ENCODE measurements around the gene CA4. TPM values are rescaled to one million over a fixed set of nuclear protein-coding genes. Genes with fewer than 3 reads are reported as not detected.
A peak's percentile ranks its signal among the peaks of the same experiment; 100 is the strongest.

Gene CA4
- total RNA-seq, 1 donor from 2014 or later = not detected

DNA sequence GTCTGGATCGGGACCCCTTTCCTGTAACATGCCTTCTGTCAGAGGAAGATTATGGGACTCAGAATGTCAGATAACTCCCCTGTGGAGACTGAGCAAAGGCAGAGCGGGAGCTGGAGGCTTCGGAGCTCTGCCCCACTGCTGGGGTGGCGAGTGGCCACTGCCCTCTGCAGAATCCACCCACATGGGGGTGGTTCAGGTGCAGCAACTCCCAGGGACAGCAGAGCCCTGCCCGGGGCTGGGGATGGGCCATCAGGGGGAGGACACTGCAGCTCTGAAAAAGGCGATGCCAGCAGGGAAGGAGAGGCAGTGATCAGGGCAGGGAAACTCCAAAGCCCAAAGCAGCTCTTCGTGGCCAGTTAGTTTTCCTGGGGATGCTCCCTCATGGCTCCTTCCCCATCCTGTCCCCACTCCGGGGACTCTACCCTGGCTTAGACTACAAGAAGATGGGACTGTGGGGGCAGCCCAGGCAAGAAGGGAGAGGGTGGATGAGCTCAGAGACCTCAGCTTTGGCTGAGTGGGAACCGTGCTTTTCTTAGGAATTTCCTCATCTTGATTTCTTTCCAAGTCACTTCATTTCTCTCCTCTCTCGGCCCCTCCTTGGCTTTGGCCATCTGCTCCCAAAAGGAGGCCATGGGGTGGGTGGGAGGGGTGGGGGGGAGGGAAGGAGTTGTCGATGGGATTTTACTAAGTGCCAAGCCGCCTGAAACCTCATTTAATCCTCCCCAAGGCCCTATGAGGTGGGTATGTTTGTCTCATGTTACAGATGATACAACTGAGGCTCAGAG is 4.0 kb downstream of the CA4 start:
- no peaks in the 10 kb centered on the region for H3K9me3 Mint-ChIP-seq (ENCODE audit: low read depth)
- H3K4me1 Mint-ChIP-seq (ENCODE audit: low read depth) = peaks cover 21% of the 10 kb centered on the region
- no peaks in the 10 kb centered on the region for H3K36me3 Mint-ChIP-seq (ENCODE audit: low read depth)
- TF ChIP-seq, protein P1, sequence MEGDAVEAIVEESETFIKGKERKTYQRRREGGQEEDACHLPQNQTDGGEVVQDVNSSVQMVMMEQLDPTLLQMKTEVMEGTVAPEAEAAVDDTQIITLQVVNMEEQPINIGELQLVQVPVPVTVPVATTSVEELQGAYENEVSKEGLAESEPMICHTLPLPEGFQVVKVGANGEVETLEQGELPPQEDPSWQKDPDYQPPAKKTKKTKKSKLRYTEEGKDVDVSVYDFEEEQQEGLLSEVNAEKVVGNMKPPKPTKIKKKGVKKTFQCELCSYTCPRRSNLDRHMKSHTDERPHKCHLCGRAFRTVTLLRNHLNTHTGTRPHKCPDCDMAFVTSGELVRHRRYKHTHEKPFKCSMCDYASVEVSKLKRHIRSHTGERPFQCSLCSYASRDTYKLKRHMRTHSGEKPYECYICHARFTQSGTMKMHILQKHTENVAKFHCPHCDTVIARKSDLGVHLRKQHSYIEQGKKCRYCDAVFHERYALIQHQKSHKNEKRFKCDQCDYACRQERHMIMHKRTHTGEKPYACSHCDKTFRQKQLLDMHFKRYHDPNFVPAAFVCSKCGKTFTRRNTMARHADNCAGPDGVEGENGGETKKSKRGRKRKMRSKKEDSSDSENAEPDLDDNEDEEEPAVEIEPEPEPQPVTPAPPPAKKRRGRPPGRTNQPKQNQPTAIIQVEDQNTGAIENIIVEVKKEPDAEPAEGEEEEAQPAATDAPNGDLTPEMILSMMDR (IDR thresholded peaks at IDR 0.05) = no peak
- DNase-seq (ENCODE audit: low spot score) = peak; percentile 69
- H3K27ac Mint-ChIP-seq (ENCODE audit: unreplicated experiment) = no peak overlapping the region
- H3K4me3 Mint-ChIP-seq (ENCODE audit: unreplicated experiment) = no peak overlapping the region
- peaks cover 29% of the 10 kb centered on the region for H3K27me3 Mint-ChIP-seq (ENCODE audit: low read depth)

DNA sequence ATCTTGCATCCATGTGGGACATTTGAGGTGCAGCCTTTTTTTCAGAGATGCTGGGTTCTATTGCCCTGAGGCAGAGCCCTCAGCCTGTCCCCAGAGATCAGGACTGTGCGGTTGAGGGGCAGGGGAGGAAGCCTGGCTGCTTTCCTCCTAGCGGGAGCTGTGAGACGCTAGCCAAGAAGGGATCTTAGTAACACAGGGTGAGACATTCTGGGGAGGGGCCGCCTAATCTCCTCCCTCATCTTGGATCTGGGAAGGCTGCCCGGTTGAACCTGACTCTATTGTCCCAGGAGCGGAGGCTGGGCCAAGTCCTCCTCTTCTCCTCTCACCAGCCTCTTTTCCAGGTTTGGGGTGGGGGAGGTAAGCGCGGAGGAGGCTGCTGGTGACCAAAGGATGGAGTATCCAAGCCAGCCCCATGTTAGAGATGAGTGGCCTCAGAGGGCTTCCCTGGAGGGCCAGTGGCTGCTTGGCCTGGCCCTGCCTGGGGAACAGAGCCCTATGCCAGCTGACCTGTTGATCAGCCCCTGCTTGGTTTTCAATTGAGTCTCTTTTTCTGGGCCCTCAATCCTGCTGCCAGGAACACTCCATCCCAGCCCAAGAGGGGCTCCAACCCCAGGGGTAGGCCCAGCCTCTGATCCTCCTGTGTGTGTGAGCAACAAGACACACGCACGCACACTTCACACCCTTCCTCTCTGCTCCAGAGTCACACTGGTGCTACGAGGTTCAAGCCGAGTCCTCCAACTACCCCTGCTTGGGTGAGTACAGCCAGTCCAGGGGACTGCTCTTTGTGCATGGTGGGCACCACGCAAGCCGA is 5.0 kb downstream of the CA4 start:
- TF ChIP-seq, protein P1 (IDR thresholded peaks at IDR 0.05) = no peak
- H3K4me3 Mint-ChIP-seq (ENCODE audit: unreplicated experiment) = no peak overlapping the region
- H3K4me1 Mint-ChIP-seq (ENCODE audit: low read depth) = peaks cover 23% of the 10 kb centered on the region
- H3K9me3 Mint-ChIP-seq (ENCODE audit: low read depth) = no peaks in the 10 kb centered on the region
- H3K27ac Mint-ChIP-seq (ENCODE audit: unreplicated experiment) = no peak overlapping the region
- H3K27me3 Mint-ChIP-seq (ENCODE audit: low read depth) = peaks cover 21% of the 10 kb centered on the region
- no peaks in the 10 kb centered on the region for H3K36me3 Mint-ChIP-seq (ENCODE audit: low read depth)
- no peak for DNase-seq (ENCODE audit: low spot score)

DNA sequence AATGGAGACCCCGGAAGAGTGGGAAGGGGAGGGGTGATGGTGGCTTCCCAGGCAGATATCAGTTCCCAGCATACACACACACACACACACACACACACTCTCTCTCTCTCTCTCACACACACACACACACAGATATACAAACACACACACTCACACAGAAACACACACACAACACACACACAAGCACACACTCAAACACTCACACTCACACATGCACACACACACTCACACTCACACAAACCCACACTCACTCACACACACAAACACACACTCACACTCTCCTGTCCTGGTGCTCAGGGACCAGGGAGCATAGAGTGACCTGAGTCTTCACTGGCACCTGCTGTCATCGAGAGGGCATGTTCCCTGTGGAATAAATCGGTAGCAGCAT is 5.6 kb downstream of the CA4 start:
- TF ChIP-seq, protein P1 (IDR thresholded peaks at IDR 0.05) = no peak
- H3K27ac Mint-ChIP-seq (ENCODE audit: unreplicated experiment) = no peak overlapping the region
- H3K4me3 Mint-ChIP-seq (ENCODE audit: unreplicated experiment) = no peak overlapping the region
- H3K9me3 Mint-ChIP-seq (ENCODE audit: low read depth) = no peaks in the 10 kb centered on the region
- H3K27me3 Mint-ChIP-seq (ENCODE audit: low read depth) = peaks cover 21% of the 10 kb centered on the region
- H3K4me1 Mint-ChIP-seq (ENCODE audit: low read depth) = peaks cover 23% of the 10 kb centered on the region
- H3K36me3 Mint-ChIP-seq (ENCODE audit: low read depth) = no peaks in the 10 kb centered on the region
- DNase-seq (ENCODE audit: low spot score) = no peak

DNA sequence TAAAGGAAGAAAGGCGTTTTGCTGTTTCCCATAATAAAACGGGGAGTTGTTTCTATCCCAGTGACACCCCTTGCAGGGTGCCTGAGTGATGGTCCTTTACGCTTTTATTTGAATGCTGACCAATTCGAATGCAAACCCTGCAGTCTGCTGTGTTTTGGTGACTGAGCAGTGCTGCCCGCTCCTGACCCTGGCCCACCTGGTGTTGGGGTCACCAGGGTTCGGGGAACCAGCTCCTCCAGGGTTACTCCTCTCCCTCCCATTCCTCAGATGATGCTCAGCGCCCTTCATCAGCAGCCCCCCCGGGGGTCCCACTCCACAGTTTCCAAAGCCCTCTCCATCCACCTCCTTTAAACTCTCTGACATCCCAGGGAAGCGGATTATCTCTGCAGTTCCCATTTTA is 6.0 kb downstream of the CA4 start:
- TF ChIP-seq, protein P1 (IDR thresholded peaks at IDR 0.05) = no peak
- no peaks in the 10 kb centered on the region for H3K36me3 Mint-ChIP-seq (ENCODE audit: low read depth)
- H3K4me1 Mint-ChIP-seq (ENCODE audit: low read depth) = peaks cover 19% of the 10 kb centered on the region
- peaks cover 19% of the 10 kb centered on the region for H3K27me3 Mint-ChIP-seq (ENCODE audit: low read depth)
- DNase-seq (ENCODE audit: low spot score) = no peak
- H3K4me3 Mint-ChIP-seq (ENCODE audit: unreplicated experiment) = no peak overlapping the region
- H3K9me3 Mint-ChIP-seq (ENCODE audit: low read depth) = no peaks in the 10 kb centered on the region
- no peak overlapping the region for H3K27ac Mint-ChIP-seq (ENCODE audit: unreplicated experiment)

- no peak overlapping the region for H3K27ac Mint-ChIP-seq (ENCODE audit: unreplicated experiment)
- peaks cover 19% of the 10 kb centered on the region for H3K4me1 Mint-ChIP-seq (ENCODE audit: low read depth)
- no peak overlapping the region for H3K4me3 Mint-ChIP-seq (ENCODE audit: unreplicated experiment)
- TF ChIP-seq, protein P1 (IDR thresholded peaks at IDR 0.05) = no peak
- peaks cover 14% of the 10 kb centered on the region for H3K27me3 Mint-ChIP-seq (ENCODE audit: low read depth)
- H3K9me3 Mint-ChIP-seq (ENCODE audit: low read depth) = no peaks in the 10 kb centered on the region
- no peak for DNase-seq (ENCODE audit: low spot score)
- H3K36me3 Mint-ChIP-seq (ENCODE audit: low read depth) = no peaks in the 10 kb centered on the region
These were observed 7.0 kb downstream of the CA4 start for GRCh38 chr17:60156746-60157145.

All from chondrocyte (in vitro differentiated cells).